B cell (primary cell): ENCODE measurements around the gene BUB3.

Experiments
- CTCF ChIP-seq: fragments of 200-600 bp; IDR thresholded peaks from one replicate; pipeline ENCODE4 v1.8.0; 2022; ENCODE audit warnings: antibody characterized with exemption, mild to moderate bottlenecking
- EZH2 ChIP-seq: IDR thresholded peaks from 2 replicates; pipeline ENCODE4 v1.6.1; 2012; ENCODE audit warnings: borderline replicate concordance, low read depth, mild to moderate bottlenecking, moderate library complexity, low read length; ENCODE audit not compliant: insufficient read depth, poor library complexity, severe bottlenecking

DNA sequence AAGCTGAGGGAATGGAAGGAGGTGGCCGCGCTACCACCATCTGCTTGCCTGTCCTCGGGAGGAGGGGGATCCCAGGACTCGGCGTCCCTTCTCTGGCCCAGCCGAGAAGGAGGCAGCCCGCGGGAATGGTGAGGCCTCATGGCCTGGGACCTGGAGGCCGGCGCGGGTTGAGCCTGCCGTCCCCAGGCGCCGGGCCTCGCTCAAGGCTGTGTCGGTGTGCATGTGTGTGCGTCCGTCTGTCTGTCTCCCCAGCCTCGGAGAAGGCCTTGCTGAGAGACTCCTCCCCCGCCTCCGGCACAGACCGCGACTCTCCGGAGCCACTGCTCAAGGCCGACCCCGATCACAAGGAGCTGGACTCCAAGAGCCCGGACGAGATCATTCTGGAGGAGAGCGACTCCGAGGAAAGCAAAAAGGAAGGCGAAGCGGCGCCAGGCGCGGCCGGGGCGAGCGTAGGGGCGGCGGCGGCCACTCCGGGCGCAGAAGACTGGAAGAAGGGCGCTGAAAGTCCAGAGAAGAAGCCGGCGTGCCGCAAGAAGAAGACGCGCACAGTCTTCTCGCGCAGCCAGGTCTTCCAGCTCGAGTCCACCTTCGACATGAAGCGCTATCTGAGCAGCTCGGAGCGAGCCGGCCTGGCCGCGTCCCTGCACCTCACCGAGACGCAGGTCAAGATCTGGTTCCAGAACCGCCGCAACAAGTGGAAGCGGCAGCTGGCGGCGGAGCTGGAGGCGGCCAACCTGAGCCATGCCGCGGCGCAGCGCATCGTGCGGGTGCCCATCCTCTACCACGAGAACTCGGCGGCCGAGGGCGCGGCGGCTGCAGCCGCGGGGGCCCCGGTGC lies 17.2 kb upstream of the BUB3 start:
- TF ChIP-seq CTCF (no peak), EZH2 (peak; percentile 34)
